Common myeloid progenitor, CD34-positive (primary cell): ENCODE data around the gene EGFR.
A peak's percentile ranks its signal among the peaks of the same experiment; 100 is the strongest.

Source experiments
- CTCF ChIA-PET: fragments of 350-600 bp; sonication (Branson Sonifier 250); formaldehyde crosslinking; loops from one replicate; lab custom pipeline; 2021; ENCODE audit warnings: antibody characterized with exemption; lab: Charles Lee
- POLR2A ChIA-PET: fragments of 350-600 bp; sonication (Branson Sonifier 250); formaldehyde crosslinking; loops from one replicate; lab custom pipeline; 2021; ENCODE audit warnings: antibody characterized with exemption; lab: Charles Lee
- DNase-seq, 3 donors: peaks; one replicate each; pipeline versions ENCODE4 v3.0.0 to v3.0.0-alpha.2; 2013
- H3K27ac ChIP-seq, 2 experiments: 1 replicate in 1 of 2; 2 replicates in 1 of 2; pipeline ENCODE4 v1.7.0; 2013; ENCODE audit warnings: inconsistent platforms in 2 of 2, low read length in 2 of 2, mild to moderate bottlenecking in 2 of 2, low read depth in 1 of 2, moderate library complexity in 1 of 2; ENCODE audit not compliant: severe bottlenecking in 2 of 2, insufficient read depth in 1 of 2, poor library complexity in 1 of 2
- H3K27me3 ChIP-seq, 5 experiments: replicated peaks in 2 of 5; 1 replicate in 3 of 5; 2 replicates in 2 of 5; pipeline versions ENCODE4 v1.6.1 to v1.7.0; 2013; ENCODE audit warnings: low read length in 4 of 5, mild to moderate bottlenecking in 2 of 5, moderate library complexity in 2 of 5, inconsistent platforms in 1 of 5; ENCODE audit not compliant: insufficient read depth in 5 of 5, control insufficient read depth in 4 of 5
- H3K36me3 ChIP-seq, 4 experiments: 1 replicate in 2 of 4; 2 replicates in 2 of 4; pipeline versions ENCODE4 v1.6.1 to v1.7.0; 2013; ENCODE audit warnings: low read length in 3 of 4, control low read depth in 1 of 4, mild to moderate bottlenecking in 1 of 4; ENCODE audit not compliant: control insufficient read depth in 4 of 4, insufficient read depth in 4 of 4
- H3K4me1 ChIP-seq, 4 experiments: 1 replicate in 3 of 4; 2 replicates in 1 of 4; pipeline versions ENCODE4 v1.6.1 to v1.7.1; 2013; ENCODE audit warnings: low read length in 3 of 4, mild to moderate bottlenecking in 3 of 4, control low read depth in 1 of 4, inconsistent platforms in 1 of 4, moderate library complexity in 1 of 4; ENCODE audit not compliant: control insufficient read depth in 4 of 4, insufficient read depth in 4 of 4; ENCODE audit errors: control extremely low read depth in 1 of 4
- H3K4me3 ChIP-seq, 7 experiments: 1 replicate in 4 of 7; 2 replicates in 3 of 7; pipeline versions ENCODE4 v1.5.1 to v1.7.0; 2013; ENCODE audit warnings: mild to moderate bottlenecking in 7 of 7, low read length in 6 of 7, moderate library complexity in 6 of 7, inconsistent platforms in 2 of 7, low read depth in 2 of 7, control low read depth in 1 of 7; ENCODE audit not compliant: insufficient read depth in 4 of 7, control insufficient read depth in 1 of 7; ENCODE audit errors: extremely low read depth in 1 of 7
- H3K9me3 ChIP-seq, 5 experiments: 1 replicate in 4 of 5; 2 replicates in 1 of 5; pipeline versions ENCODE4 v1.6.1 to v1.7.1; 2013; ENCODE audit warnings: low read length in 4 of 5, mild to moderate bottlenecking in 2 of 5, inconsistent platforms in 1 of 5, low read depth in 1 of 5, moderate library complexity in 1 of 5; ENCODE audit not compliant: control insufficient read depth in 4 of 5, insufficient read depth in 2 of 5; ENCODE audit errors: control extremely low read depth in 1 of 5
- WGBS: methylation state at CpG from one replicate; pipeline ENCODE4 v1.1.5; 2013; ENCODE audit not compliant: insufficient coverage; 5-methylcytosine and 5-hydroxymethylcytosine counted together

EGFR gene

DNA sequence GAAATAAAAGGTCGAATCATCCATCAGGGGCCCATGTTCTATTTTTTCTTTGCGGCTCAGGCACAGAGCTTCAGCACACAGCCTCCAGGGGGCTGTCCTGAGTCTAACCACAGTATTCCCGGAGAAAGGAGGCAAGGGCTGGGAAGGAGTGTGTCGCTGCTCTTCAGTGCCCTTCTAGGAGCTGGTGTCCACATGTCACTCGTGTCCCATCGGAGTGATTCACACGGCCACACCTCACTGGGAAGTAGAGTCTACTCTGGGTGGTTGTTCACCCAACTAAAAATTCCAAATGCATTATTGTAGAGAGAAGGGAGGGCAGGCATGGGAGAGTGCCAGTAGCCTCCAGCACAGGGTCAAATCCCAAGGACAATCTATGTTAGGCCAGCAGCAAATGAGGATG lies 231.5 kb downstream of the EGFR start:
- 40% methylated on average over 7 of the region's 7 CpGs for WGBS
- POLR2A ChIA-PET, result no interaction called here
- CTCF ChIA-PET, result no interaction called here

GRCh38 chr7:55251313-55251712 lies 232.5 kb downstream of the EGFR start:
- H3K4me1 ChIP-seq, result peaks cover 0 to 17% (median 14%) of the 10 kb centered on the region in 4 experiments
- no peak overlapping the region for H3K27ac ChIP-seq
- peaks cover 5 to 54% (median 20%) of the 10 kb centered on the region in 5 experiments for H3K27me3 ChIP-seq
- no peaks in the 10 kb centered on the region for H3K9me3 ChIP-seq
- H3K4me3 ChIP-seq, result no peak overlapping the region
- DNase-seq, result no peak
- no peaks in the 10 kb centered on the region for H3K36me3 ChIP-seq
- ChIA-PET CTCF (interaction anchor here (1.2 to 1.5 kb wide), 2 partner anchors 76 to 467 kb away, joined by 3 read pairs; no protein-coding TSS in a partner anchor), POLR2A (no interaction called here)
- 96% methylated on average over 3 of the region's 3 CpGs for WGBS

More for the DNA sequence above, 231.5 kb downstream of the EGFR start:
- Histone ChIP-seq H3K9me3 (no peaks in the 10 kb centered on the region), H3K4me1 (peaks cover 0 to 12% (median 10%) of the 10 kb centered on the region in 4 experiments), H3K27me3 (peaks cover 0 to 45% (median 20%) of the 10 kb centered on the region in 5 experiments), H3K27ac (no peak overlapping the region), H3K36me3 (no peaks in the 10 kb centered on the region), H3K4me3 (no peak overlapping the region)
- DNase-seq, result no peak

- no peaks in the 10 kb centered on the region for H3K36me3 ChIP-seq
- H3K4me1 ChIP-seq, result peaks cover 0 to 17% (median 14%) of the 10 kb centered on the region in 4 experiments
- 86% methylated on average over 7 of the region's 7 CpGs for WGBS
- no peak overlapping the region for H3K27ac ChIP-seq
- peaks cover 5 to 58% (median 20%) of the 10 kb centered on the region in 5 experiments for H3K27me3 ChIP-seq
- ChIA-PET CTCF (interaction anchor here (1.2 to 1.7 kb wide), 3 partner anchors 75 to 478 kb away, joined by 3 to 4 read pairs (median 3); no protein-coding TSS in a partner anchor), POLR2A (no interaction called here)
- H3K9me3 ChIP-seq, result no peaks in the 10 kb centered on the region
- no peak for DNase-seq
- no peak overlapping the region for H3K4me3 ChIP-seq
Observed at GRCh38 chr7:55251911-55252310, 233.1 kb downstream of the EGFR start.

DNA sequence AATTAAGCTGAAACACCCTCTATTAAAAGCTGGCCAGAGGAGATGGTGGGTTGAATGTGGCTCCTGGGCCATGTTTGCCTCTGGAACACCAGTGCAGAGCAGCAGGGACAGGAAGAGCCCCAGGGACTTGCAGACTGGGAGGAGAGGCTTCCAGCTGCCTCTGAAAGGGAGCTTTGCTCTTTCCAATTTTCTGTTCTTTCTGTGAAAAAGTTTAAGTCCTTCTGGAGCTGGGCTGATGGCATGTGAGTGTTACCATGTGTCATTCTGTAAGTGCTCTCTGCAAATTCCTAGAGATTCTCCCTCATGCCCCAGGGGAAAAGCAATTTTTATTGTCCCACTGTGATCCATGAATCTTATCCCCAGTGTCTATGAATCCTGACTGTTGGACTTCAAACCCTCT lies 233.6 kb downstream of the EGFR start:
- H3K36me3 ChIP-seq, result no peaks in the 10 kb centered on the region
- H3K4me1 ChIP-seq, result peaks cover 0 to 17% (median 14%) of the 10 kb centered on the region in 4 experiments
- CTCF ChIA-PET, result interaction anchor here (1.2 to 1.7 kb wide), 3 partner anchors 75 to 479 kb away, joined by 3 to 4 read pairs (median 3); no protein-coding TSS in a partner anchor
- POLR2A ChIA-PET, result no interaction called here
- H3K27ac ChIP-seq, result no peak overlapping the region
- H3K4me3 ChIP-seq, result no peak overlapping the region
- no peak for DNase-seq
- H3K27me3 ChIP-seq, result peaks cover 5 to 58% (median 22%) of the 10 kb centered on the region in 5 experiments
- no peaks in the 10 kb centered on the region for H3K9me3 ChIP-seq

DNA sequence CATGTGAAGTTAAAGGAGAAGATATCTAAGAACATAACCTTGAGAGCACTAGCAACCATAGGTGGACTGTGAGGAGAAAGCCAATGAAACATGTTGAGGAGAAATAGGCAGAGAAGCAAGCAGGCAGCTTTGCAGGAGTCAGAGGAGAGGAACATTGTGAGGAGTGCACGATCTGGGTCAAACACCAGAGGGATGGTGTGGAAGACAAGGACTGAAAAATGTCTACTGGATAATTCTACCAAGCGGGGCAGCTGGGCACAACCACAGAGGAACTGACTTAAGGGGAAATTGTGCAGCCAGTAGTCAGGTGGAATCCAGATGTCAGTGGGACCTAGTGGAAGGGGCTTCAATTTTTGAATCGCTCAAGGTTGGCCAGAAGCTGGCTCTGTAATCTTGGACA lies 234.4 kb downstream of the EGFR start:
- no peak for DNase-seq
- H3K27me3 ChIP-seq, result peaks cover 5 to 58% (median 22%) of the 10 kb centered on the region in 5 experiments
- POLR2A ChIA-PET, result no interaction called here
- H3K4me1 ChIP-seq, result peaks cover 0 to 17% (median 14%) of the 10 kb centered on the region in 4 experiments
- CTCF ChIA-PET, result interaction anchor here (0.7 to 1.7 kb wide), 3 partner anchors 10 to 479 kb away, joined by 3 to 4 read pairs (median 4); no protein-coding TSS in a partner anchor
- H3K9me3 ChIP-seq, result no peaks in the 10 kb centered on the region
- H3K27ac ChIP-seq, result no peak overlapping the region
- no peaks in the 10 kb centered on the region for H3K36me3 ChIP-seq
- no peak overlapping the region for H3K4me3 ChIP-seq
- WGBS, result 77% methylated on average over 2 of the region's 3 CpGs

- Histone ChIP-seq H3K27me3 (peaks cover 5 to 56% (median 22%) of the 10 kb centered on the region in 5 experiments), H3K4me1 (peaks cover 0 to 17% (median 14%) of the 10 kb centered on the region in 4 experiments), H3K27ac (no peak overlapping the region), H3K4me3 (peak overlapping the region in 2 of 7 experiments; percentile 72 to 84), H3K36me3 (no peaks in the 10 kb centered on the region), H3K9me3 (no peaks in the 10 kb centered on the region)
- ChIA-PET CTCF (interaction anchor here (1.2 to 3.0 kb wide), 8 partner anchors 9 to 488 kb away, joined by 3 to 14 read pairs (median 5); no protein-coding TSS in a partner anchor), POLR2A (no interaction called here)
- no peak for DNase-seq
- 25% methylated on average over 20 of the region's 21 CpGs for WGBS
Observed at GRCh38 chr7:55254242-55254595, 235.4 kb downstream of the EGFR start.
